Measurements from ENCODE around the gene GP1BB. TPM values are rescaled to one million over a fixed set of nuclear protein-coding genes. Genes with fewer than 3 reads are reported as not detected.

The GP1BB gene
- total and polyA plus RNA-seq, 2 of the 13 experiments (the other 11 are each of a cell fraction or from before 2014, with no cell fraction given), result not detected

- TF ChIP-seq, protein P1, sequence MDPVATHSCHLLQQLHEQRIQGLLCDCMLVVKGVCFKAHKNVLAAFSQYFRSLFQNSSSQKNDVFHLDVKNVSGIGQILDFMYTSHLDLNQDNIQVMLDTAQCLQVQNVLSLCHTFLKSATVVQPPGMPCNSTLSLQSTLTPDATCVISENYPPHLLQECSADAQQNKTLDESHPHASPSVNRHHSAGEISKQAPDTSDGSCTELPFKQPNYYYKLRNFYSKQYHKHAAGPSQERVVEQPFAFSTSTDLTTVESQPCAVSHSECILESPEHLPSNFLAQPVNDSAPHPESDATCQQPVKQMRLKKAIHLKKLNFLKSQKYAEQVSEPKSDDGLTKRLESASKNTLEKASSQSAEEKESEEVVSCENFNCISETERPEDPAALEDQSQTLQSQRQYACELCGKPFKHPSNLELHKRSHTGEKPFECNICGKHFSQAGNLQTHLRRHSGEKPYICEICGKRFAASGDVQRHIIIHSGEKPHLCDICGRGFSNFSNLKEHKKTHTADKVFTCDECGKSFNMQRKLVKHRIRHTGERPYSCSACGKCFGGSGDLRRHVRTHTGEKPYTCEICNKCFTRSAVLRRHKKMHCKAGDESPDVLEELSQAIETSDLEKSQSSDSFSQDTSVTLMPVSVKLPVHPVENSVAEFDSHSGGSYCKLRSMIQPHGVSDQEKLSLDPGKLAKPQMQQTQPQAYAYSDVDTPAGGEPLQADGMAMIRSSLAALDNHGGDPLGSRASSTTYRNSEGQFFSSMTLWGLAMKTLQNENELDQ (CRISPR knock-in tag; IDR thresholded peaks at IDR 0.05; ENCODE audit: borderline replicate concordance), result no peak
- TF ChIP-seq STAT6 (CRISPR knock-in tag; IDR thresholded peaks at IDR 0.05; ENCODE audit: borderline replicate concordance) (0 out of 2 replicates have a peak, but pooled peaks have one; percentile 67), PREB (CRISPR knock-in tag; IDR thresholded peaks at IDR 0.05) (no peak), EED (CRISPR knock-in tag; IDR thresholded peaks at IDR 0.05) (no peak), ASH2L (IDR thresholded peaks at IDR 0.05; ENCODE audit: insufficient read length, low read depth, low read length) (peak; percentile 61), ZNF747 (CRISPR knock-in tag; IDR thresholded peaks at IDR 0.05; ENCODE audit: borderline replicate concordance) (peak; percentile 24; the same call in 1 of the 2 replicates), ZBTB38 (CRISPR knock-in tag; IDR thresholded peaks at IDR 0.05) (peak; percentile 85), ELF1 (CRISPR knock-in tag; IDR thresholded peaks at IDR 0.05) (peak; percentile 43), ZBTB8A (CRISPR knock-in tag; IDR thresholded peaks at IDR 0.05; ENCODE audit: borderline replicate concordance, low read depth) (no peak), FOXK1 (CRISPR knock-in tag; IDR thresholded peaks at IDR 0.05; ENCODE audit: borderline replicate concordance, low read depth) (no peak), ZMYM3 (CRISPR knock-in tag; IDR thresholded peaks at IDR 0.05) (peak; percentile 79; the same call in 1 of the 2 replicates), HDAC1 (CRISPR knock-in tag; IDR thresholded peaks at IDR 0.05) (peak; percentile 90), ZNF619 (CRISPR knock-in tag; IDR thresholded peaks at IDR 0.05) (peak; percentile 91), ETV6 (CRISPR knock-in tag; conservative IDR thresholded peaks at IDR 0.05) (no peak; the same call in 1 of the 2 replicates), PBX3 (CRISPR knock-in tag; IDR thresholded peaks at IDR 0.05; ENCODE audit: borderline replicate concordance) (no peak), HNRNPUL1 (IDR thresholded peaks at IDR 0.05; ENCODE audit: low read depth, low read length) (no peak)
- TF ChIP-seq, protein P2, sequence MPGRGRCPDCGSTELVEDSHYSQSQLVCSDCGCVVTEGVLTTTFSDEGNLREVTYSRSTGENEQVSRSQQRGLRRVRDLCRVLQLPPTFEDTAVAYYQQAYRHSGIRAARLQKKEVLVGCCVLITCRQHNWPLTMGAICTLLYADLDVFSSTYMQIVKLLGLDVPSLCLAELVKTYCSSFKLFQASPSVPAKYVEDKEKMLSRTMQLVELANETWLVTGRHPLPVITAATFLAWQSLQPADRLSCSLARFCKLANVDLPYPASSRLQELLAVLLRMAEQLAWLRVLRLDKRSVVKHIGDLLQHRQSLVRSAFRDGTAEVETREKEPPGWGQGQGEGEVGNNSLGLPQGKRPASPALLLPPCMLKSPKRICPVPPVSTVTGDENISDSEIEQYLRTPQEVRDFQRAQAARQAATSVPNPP (CRISPR knock-in tag; IDR thresholded peaks at IDR 0.05), result 0 out of 2 replicates have a peak, but pooled peaks have one; percentile 32
- TF ChIP-seq, protein P3, sequence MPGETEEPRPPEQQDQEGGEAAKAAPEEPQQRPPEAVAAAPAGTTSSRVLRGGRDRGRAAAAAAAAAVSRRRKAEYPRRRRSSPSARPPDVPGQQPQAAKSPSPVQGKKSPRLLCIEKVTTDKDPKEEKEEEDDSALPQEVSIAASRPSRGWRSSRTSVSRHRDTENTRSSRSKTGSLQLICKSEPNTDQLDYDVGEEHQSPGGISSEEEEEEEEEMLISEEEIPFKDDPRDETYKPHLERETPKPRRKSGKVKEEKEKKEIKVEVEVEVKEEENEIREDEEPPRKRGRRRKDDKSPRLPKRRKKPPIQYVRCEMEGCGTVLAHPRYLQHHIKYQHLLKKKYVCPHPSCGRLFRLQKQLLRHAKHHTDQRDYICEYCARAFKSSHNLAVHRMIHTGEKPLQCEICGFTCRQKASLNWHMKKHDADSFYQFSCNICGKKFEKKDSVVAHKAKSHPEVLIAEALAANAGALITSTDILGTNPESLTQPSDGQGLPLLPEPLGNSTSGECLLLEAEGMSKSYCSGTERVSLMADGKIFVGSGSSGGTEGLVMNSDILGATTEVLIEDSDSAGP (CRISPR knock-in tag; IDR thresholded peaks at IDR 0.05; ENCODE audit: borderline replicate concordance), result peak; percentile 92; the same call in 1 of the 2 replicates
Measured at GRCh38 chr22:19730655-19731360, 7.5 kb downstream of the GP1BB start (continued).

Measured in HepG2 (cell line).